ENCODE measurements around the gene SPRR1A. TPM values are rescaled to one million over a fixed set of nuclear protein-coding genes. Genes with fewer than 3 reads are reported as not detected.

The SPRR1A gene
- total and polyA plus RNA-seq, 2 of the 4 experiments (the other 2 are of a cell fraction) = not detected

DNA sequence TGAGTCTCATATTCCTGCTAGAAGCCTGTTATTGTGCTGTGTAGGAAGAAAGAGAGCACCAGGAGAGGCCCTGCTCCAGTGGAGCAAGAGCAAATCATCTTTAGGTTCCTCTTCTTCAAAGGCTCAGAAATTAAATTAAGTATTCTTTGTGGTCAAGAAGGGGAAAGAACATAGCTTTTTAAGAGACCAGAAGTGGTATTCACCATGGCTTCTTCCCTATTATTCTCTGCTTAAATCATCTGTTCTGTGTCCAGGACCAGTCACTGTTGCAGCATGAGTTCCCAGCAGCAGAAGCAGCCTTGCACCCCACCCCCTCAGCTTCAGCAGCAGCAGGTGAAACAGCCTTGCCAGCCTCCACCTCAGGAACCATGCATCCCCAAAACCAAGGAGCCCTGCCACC, 48.2 kb downstream of the SPRR1A start:
- Histone ChIP-seq H2AK5ac (ENCODE audit: low read depth, low read length) (no peak overlapping the region), H3K23ac (ENCODE audit: low read depth, low read length) (no peak overlapping the region), H3K79me1 (ENCODE audit: low read depth in 1 of 2, low read length in 2 of 2) (no peaks in the 10 kb centered on the region), H3K4me1 (ENCODE audit: control insufficient read depth, insufficient read depth, low read length) (no peaks in the 10 kb centered on the region), H3K14ac (replicated peaks; ENCODE audit: low read depth, low read length) (no peak overlapping the region), H3K9me1 (ENCODE audit: insufficient read depth, low read length) (no peaks in the 10 kb centered on the region), H3K4me2 (ENCODE audit: low read depth, low read length) (no peak overlapping the region), H2AK9ac (replicated peaks; ENCODE audit: low read depth, low read length, poor library complexity) (no peak overlapping the region), H3K27ac (ENCODE audit: insufficient read depth, low read length) (no peak overlapping the region), H2AFZ (replicated peaks; ENCODE audit: low read length, poor library complexity) (no peak overlapping the region), H3K4me3 (ENCODE audit: insufficient read depth, low read depth, low read length) (no peak overlapping the region), H3K9ac (ENCODE audit: low read depth, low read length) (no peak overlapping the region), H3K9me3 (ENCODE audit: control insufficient read depth, insufficient read depth, low read length) (no peaks in the 10 kb centered on the region), H3K4ac (ENCODE audit: low read depth, low read length) (no peak overlapping the region), H2BK120ac (ENCODE audit: low read depth, low read length) (no peak overlapping the region), H4K8ac (ENCODE audit: low read depth in 2 of 2, low read length in 2 of 2) (no peak overlapping the region), H4K5ac (ENCODE audit: low read depth, low read length) (no peak overlapping the region), H4K91ac (ENCODE audit: insufficient read depth, low read depth, low read length) (no peak overlapping the region), H2BK20ac (ENCODE audit: low read depth, low read length) (no peak overlapping the region), H4K20me1 (ENCODE audit: insufficient read depth, low read length) (no peaks in the 10 kb centered on the region), H2BK15ac (ENCODE audit: low read depth, low read length) (no peak overlapping the region), H3K36me3 (ENCODE audit: control insufficient read depth, insufficient read depth, low read length) (no peaks in the 10 kb centered on the region), H3K56ac (ENCODE audit: extremely low read depth, insufficient read depth, low read length) (no peak overlapping the region), H2BK5ac (ENCODE audit: low read depth, low read length, poor library complexity, severe bottlenecking) (no peak overlapping the region), H3K27me3 (ENCODE audit: control insufficient read depth, insufficient read depth, low read length) (no peaks in the 10 kb centered on the region), H3K18ac (ENCODE audit: low read depth, low read length) (no peak overlapping the region)
- ChIA-PET CTCF (no interaction called here), POLR2A (ENCODE audit: unreplicated experiment) (no interaction called here)
- BruUV-seq (replicated peaks) = no TSS peak
- ATAC-seq (ENCODE audit: low read depth) (no peak), DNase-seq (no peak)
- in situ Hi-C loops (cut with MboI; ENCODE audit: low sequenced_read_pairs) = no loop called here
- TF ChIP-seq, protein P1, sequence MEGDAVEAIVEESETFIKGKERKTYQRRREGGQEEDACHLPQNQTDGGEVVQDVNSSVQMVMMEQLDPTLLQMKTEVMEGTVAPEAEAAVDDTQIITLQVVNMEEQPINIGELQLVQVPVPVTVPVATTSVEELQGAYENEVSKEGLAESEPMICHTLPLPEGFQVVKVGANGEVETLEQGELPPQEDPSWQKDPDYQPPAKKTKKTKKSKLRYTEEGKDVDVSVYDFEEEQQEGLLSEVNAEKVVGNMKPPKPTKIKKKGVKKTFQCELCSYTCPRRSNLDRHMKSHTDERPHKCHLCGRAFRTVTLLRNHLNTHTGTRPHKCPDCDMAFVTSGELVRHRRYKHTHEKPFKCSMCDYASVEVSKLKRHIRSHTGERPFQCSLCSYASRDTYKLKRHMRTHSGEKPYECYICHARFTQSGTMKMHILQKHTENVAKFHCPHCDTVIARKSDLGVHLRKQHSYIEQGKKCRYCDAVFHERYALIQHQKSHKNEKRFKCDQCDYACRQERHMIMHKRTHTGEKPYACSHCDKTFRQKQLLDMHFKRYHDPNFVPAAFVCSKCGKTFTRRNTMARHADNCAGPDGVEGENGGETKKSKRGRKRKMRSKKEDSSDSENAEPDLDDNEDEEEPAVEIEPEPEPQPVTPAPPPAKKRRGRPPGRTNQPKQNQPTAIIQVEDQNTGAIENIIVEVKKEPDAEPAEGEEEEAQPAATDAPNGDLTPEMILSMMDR (conservative IDR thresholded peaks at IDR 0.05; ENCODE audit: low read depth, low read length) = no peak
- no peak for TF ChIP-seq RAD21 (IDR thresholded peaks at IDR 0.05; ENCODE audit: low read length)
- no peak for TF ChIP-seq MXI1 (IDR thresholded peaks at IDR 0.05; ENCODE audit: borderline replicate concordance, low read depth, low read length)
- TF ChIP-seq MAZ (IDR thresholded peaks at IDR 0.05; ENCODE audit: borderline replicate concordance, low read depth, low read length) = no peak
- no peak for TF ChIP-seq CEBPB (IDR thresholded peaks at IDR 0.05; ENCODE audit: low read depth, low read length)
- TF ChIP-seq MAFK (IDR thresholded peaks at IDR 0.05; ENCODE audit: low read depth, low read length) = no peak
- no peak for TF ChIP-seq BHLHE40 (IDR thresholded peaks at IDR 0.05; ENCODE audit: low read depth, low read length)
- TF ChIP-seq FOS (IDR thresholded peaks at IDR 0.05; ENCODE audit: low read depth, low read length) = no peak
- dilution Hi-C loops (cut with HindIII; ENCODE audit: low sequenced_read_pairs, unreplicated experiment) = no loop called here
- intact Hi-C loops (cut with micrococcal nuclease) = no loop called here
